Smooth muscle cell (in vitro differentiated cells): Measurements from ENCODE around the gene EIF3A. TPM values are rescaled to one million over a fixed set of nuclear protein-coding genes. Genes with fewer than 3 reads are reported as not detected.

Experiments
- DNase-seq: peaks from one replicate; lab custom pipeline; 2025; ENCODE audit not compliant: unreplicated experiment; lab: John Stamatoyannopoulos, UW
- H2AFZ ChIP-seq: fragments of 200-600 bp; sonication (generic); 2 replicates; pipeline ENCODE4 v1.6.0; 2016; ENCODE audit warnings: antibody characterized with exemption, low read depth, mild to moderate bottlenecking
- H3F3A ChIP-seq: fragments of 200-600 bp; sonication (generic); 2 replicates; pipeline ENCODE4 v1.6.0; 2017; ENCODE audit warnings: antibody characterized with exemption, low read depth
- H3K27ac ChIP-seq: fragments of 200-600 bp; sonication (generic); 2 replicates; pipeline ENCODE4 v1.5.1; 2016; ENCODE audit warnings: low read depth, mild to moderate bottlenecking
- H3K27me3 ChIP-seq: fragments of 200-600 bp; sonication (generic); 2 replicates; pipeline ENCODE4 v1.6.1; 2016; ENCODE audit warnings: low read depth, mild to moderate bottlenecking
- H3K36me3 ChIP-seq: fragments of 200-600 bp; sonication (generic); 2 replicates; pipeline ENCODE4 v1.5.1; 2016; ENCODE audit warnings: low read depth
- H3K4me1 ChIP-seq: fragments of 200-600 bp; sonication (generic); 2 replicates; pipeline ENCODE4 v1.5.1; 2016; ENCODE audit warnings: low read depth
- H3K4me2 ChIP-seq: fragments of 200-600 bp; sonication (generic); 2 replicates; pipeline ENCODE4 v1.6.0; 2016; ENCODE audit warnings: mild to moderate bottlenecking
- H3K4me3 ChIP-seq: fragments of 200-600 bp; sonication (generic); 2 replicates; pipeline ENCODE4 v1.5.1; 2016; ENCODE audit warnings: mild to moderate bottlenecking
- H3K79me2 ChIP-seq: fragments of 200-600 bp; sonication (generic); 2 replicates; pipeline ENCODE4 v1.6.0; 2016; ENCODE audit warnings: low read depth, mild to moderate bottlenecking
- H3K9ac ChIP-seq: fragments of 200-600 bp; sonication (generic); 2 replicates; pipeline ENCODE4 v1.6.0; 2016; ENCODE audit warnings: low read depth
- H3K9me3 ChIP-seq: fragments of 200-600 bp; sonication (generic); replicated peaks from 2 replicates; pipeline ENCODE4 v1.5.1; 2016; ENCODE audit warnings: low read depth
- H4K20me1 ChIP-seq: fragments of 200-600 bp; sonication (generic); 2 replicates; pipeline ENCODE4 v1.6.0; 2016; ENCODE audit warnings: low read depth
- CTCF ChIP-seq: fragments of 200-600 bp; sonication (generic); IDR thresholded peaks from 2 replicates; pipeline ENCODE4 v1.5.1; 2017; ENCODE audit warnings: borderline replicate concordance, mild to moderate bottlenecking, antibody characterized with exemption; ENCODE audit not compliant: insufficient read depth, poor library complexity, severe bottlenecking
- WGBS: methylation state at CpG from one replicate; pipeline ENCODE4 v1.1.7; 2016; ENCODE audit warnings: low lambda C conversion rate; 5-methylcytosine and 5-hydroxymethylcytosine counted together
- polyA plus RNA-seq: library from polyadenylated mRNA; unstranded; fragments of >200 nt; fragmentation: Nextera tagmentation; extraction: Ambion mirVana; gene quantifications from 2 replicates; pipeline ENCODE4 v1.2.1, GENCODE V29; 2016
- total RNA-seq: library from RNA; depleted of rRNA; stranded (reverse); fragments of >200 nt; gene quantifications from 2 replicates; pipeline ENCODE4 v1.2.3, GENCODE V29; 2014

Gene EIF3A
- total and polyA plus RNA-seq, 2 experiments from 2014 or later, result 37.9 to 95.0 TPM

DNA sequence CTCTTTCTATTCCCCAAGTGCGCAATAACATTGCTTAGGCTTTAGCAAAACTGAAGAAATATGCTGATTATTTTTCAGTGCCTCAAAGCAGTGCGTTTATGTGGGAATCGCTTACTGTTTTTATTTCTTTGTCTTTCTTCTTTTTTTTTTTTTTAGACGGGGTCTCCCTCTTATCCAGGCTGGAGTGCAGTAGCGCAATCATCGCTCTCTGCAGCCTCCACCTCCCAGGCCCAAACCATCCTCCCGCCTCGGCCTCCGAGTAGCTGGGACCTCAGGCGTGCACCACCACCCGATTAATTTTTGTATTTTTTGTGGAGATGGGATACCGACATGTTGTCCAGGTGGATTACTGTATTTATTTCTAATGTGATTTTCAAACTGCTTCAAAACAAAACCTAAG lies 24.5 kb upstream of the EIF3A start:
- Histone ChIP-seq H3K4me1 (peaks cover 9% of the 10 kb centered on the region), H3K36me3 (no peaks in the 10 kb centered on the region), H3K9me3 (no peaks in the 10 kb centered on the region), H3K9ac (peak overlapping the region; percentile 32), H3K27me3 (no peaks in the 10 kb centered on the region), H4K20me1 (peaks cover 14% of the 10 kb centered on the region), H3K27ac (no peak overlapping the region), H3K4me2 (peak overlapping the region; percentile 99), H2AFZ (peak overlapping the region; percentile 93), H3F3A (peaks cover 5% of the 10 kb centered on the region), H3K79me2 (peaks cover 24% of the 10 kb centered on the region), H3K4me3 (peak overlapping the region; percentile 87)
- no peak for TF ChIP-seq CTCF
- 92% methylated on average over 12 of the region's 12 CpGs for WGBS
- no peak for DNase-seq

DNA sequence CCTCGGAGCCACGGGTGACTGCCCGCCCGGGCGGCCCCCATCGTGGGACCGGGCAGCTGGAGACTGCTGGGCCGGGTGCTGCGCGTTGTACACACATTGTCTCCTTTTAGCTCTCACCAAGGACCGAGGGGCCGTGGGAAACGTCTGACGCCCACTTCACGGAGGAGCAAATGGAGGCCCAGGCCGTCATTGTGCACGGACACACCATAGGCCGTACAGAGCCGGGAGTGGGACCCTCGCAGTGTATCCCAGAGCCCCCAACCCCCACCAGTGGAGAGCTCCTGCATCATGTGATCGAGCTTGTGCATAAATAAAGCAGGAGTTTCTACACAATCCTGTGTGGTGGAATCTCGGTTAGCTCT lies 24.0 kb upstream of the EIF3A start:
- WGBS, result 2% methylated on average over 12 of the region's 22 CpGs
- peak; percentile 30 for DNase-seq
- peaks cover 5% of the 10 kb centered on the region for H3F3A ChIP-seq

DNA sequence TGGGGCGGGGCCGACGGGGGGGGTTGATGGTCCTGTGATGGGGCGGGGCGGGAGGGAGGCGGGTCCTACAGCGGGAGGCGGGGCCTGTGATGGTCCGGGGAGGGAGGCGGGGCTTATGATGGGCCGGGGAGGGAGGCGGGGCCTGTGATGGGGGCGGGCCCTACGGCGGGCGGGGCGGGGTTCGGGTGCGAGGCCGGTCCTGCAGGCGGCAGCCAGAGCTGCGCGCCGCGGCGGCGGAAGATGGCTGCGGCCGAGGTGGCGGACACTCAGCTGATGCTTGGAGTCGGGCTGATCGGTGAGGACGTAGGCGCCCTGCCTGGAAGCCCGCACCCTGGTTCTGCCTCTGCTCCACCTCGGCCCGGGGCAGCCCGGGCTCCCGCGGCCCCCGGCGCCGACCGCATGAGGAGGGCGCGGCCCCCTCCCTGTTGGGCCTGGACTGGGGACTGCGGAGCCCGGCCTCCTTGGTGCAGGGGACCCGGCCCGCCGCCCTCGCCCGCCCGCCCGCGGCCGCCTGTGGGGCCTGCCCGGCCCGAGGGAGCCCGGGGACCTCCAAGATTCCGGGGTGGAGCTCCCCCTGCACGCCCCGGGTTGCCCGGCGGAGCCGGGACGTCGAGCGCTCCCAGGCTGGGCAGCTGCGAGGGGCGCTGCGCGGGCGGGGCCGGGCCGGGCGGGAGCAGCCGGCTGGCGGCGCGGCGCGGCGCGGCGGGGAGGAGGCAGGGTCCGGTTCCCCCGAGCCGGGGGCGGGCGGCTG lies 23.5 kb upstream of the EIF3A start, which contains the start of gene DENND10:
TSS of gene DENND10 (plus strand) at position 211 of the 751 bp plus-strand sequence. CDS start at position 241, 30 bp downstream.
- no peak within 1 kb of the TSS for H3K27ac ChIP-seq
- peaks cover 14% of the 10 kb centered on the region for H4K20me1 ChIP-seq
- no peaks in the 10 kb centered on the region for H3K27me3 ChIP-seq
- TF ChIP-seq CTCF, result no peak
- peaks cover 5% of the 10 kb centered on the region for H3F3A ChIP-seq
- peaks cover 9% of the 10 kb centered on the region for H3K4me1 ChIP-seq
- H3K9ac ChIP-seq, result peak within 1 kb of the TSS; percentile 32
- DNase-seq, result peak; percentile 70
- peak within 1 kb of the TSS; percentile 99 for H3K4me2 ChIP-seq
- peaks cover 24% of the 10 kb centered on the region for H3K79me2 ChIP-seq
- WGBS, result 1% methylated on average over 17 of the region's 91 CpGs
- H3K9me3 ChIP-seq, result no peaks in the 10 kb centered on the region
- H2AFZ ChIP-seq, result peak within 1 kb of the TSS; percentile 93
- H3K36me3 ChIP-seq, result no peaks in the 10 kb centered on the region
- H3K4me3 ChIP-seq, result peak within 1 kb of the TSS; percentile 87

More for the DNA sequence above, 24.0 kb upstream of the EIF3A start:
- peak overlapping the region; percentile 93 for H2AFZ ChIP-seq
- no peaks in the 10 kb centered on the region for H3K9me3 ChIP-seq
- no peaks in the 10 kb centered on the region for H3K27me3 ChIP-seq
- H4K20me1 ChIP-seq, result peaks cover 14% of the 10 kb centered on the region
- H3K27ac ChIP-seq, result no peak overlapping the region
- H3K9ac ChIP-seq, result peak overlapping the region; percentile 32
- peaks cover 9% of the 10 kb centered on the region for H3K4me1 ChIP-seq
- peak overlapping the region; percentile 87 for H3K4me3 ChIP-seq
- H3K36me3 ChIP-seq, result no peaks in the 10 kb centered on the region
- no peak for TF ChIP-seq CTCF
- peak overlapping the region; percentile 99 for H3K4me2 ChIP-seq
- H3K79me2 ChIP-seq, result peaks cover 24% of the 10 kb centered on the region
